ENCODE data around the gene KRTAP10-4. TPM values are rescaled to one million over a fixed set of nuclear protein-coding genes. Genes with fewer than 3 reads are reported as not detected.

The KRTAP10-4 gene
- total and polyA plus RNA-seq, 2 donors (not counting 1 experiment from before 2014, with no cell fraction given), result not detected

DNA sequence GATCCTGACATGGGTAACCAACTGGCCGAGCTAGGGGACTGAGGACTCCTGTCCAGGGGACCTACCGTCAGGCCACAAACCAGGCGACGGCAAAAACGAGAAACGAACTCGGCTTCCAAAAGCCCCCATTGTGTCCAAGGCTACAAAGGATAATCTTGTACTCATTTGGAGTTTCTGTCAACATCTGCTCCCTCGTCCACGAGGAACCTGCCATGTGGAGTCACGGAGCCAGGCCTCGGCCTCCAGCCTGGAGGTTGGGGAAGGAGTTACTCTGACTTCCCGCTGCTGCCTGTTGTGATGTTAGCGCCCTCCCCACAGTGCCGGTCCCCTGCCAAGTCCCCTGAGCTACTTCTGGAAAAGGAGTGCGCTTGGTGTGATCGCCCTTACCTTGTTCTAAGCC, 40.8 kb upstream of the KRTAP10-4 start:
- Histone ChIP-seq H3K4me2 (ENCODE audit: extremely low read depth, insufficient read depth, low read length) (no peak overlapping the region), H2AFZ (ENCODE audit: low read length) (no peak overlapping the region), H3K27me3 (ENCODE audit: control insufficient read depth, insufficient read depth, low read length) (no peaks in the 10 kb centered on the region), H3K27ac (ENCODE audit: insufficient read depth, low read length) (no peak overlapping the region), H3K36me3 (ENCODE audit: control insufficient read depth, insufficient read depth, low read length) (no peaks in the 10 kb centered on the region), H3K9me3 (ENCODE audit: control insufficient read depth, insufficient read depth, low read depth, low read length) (no peaks in the 10 kb centered on the region), H3K9ac (ENCODE audit: insufficient read depth, low read length) (no peak overlapping the region), H3K79me2 (ENCODE audit: control insufficient read depth, insufficient read depth, low read length) (no peaks in the 10 kb centered on the region), H3K4me1 (ENCODE audit: control insufficient read depth, extremely low read depth, insufficient read depth, low read length) (no peaks in the 10 kb centered on the region), H3K4me3 (replicated peaks in 1 of 4; ENCODE audit: control extremely low read depth in 1 of 4, insufficient read depth in 1 of 4, low read depth in 3 of 4, low read length in 4 of 4) (no peak overlapping the region), H4K20me1 (ENCODE audit: control insufficient read depth, extremely low read depth, insufficient read depth, low read length) (no peaks in the 10 kb centered on the region)
- no peak for TF ChIP-seq EZH2 (IDR thresholded peaks at IDR 0.05; ENCODE audit: low read length, missing control alignments)
- TF ChIP-seq, protein P1, sequence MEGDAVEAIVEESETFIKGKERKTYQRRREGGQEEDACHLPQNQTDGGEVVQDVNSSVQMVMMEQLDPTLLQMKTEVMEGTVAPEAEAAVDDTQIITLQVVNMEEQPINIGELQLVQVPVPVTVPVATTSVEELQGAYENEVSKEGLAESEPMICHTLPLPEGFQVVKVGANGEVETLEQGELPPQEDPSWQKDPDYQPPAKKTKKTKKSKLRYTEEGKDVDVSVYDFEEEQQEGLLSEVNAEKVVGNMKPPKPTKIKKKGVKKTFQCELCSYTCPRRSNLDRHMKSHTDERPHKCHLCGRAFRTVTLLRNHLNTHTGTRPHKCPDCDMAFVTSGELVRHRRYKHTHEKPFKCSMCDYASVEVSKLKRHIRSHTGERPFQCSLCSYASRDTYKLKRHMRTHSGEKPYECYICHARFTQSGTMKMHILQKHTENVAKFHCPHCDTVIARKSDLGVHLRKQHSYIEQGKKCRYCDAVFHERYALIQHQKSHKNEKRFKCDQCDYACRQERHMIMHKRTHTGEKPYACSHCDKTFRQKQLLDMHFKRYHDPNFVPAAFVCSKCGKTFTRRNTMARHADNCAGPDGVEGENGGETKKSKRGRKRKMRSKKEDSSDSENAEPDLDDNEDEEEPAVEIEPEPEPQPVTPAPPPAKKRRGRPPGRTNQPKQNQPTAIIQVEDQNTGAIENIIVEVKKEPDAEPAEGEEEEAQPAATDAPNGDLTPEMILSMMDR (conservative IDR thresholded peaks at IDR 0.05 in 1 of 2, IDR thresholded peaks at IDR 0.05 in 1 of 2; ENCODE audit: low read depth in 1 of 2, low read length in 2 of 2), result no peak
- no peak for DNase-seq (ENCODE audit: low read depth in 2 of 2)

DNA sequence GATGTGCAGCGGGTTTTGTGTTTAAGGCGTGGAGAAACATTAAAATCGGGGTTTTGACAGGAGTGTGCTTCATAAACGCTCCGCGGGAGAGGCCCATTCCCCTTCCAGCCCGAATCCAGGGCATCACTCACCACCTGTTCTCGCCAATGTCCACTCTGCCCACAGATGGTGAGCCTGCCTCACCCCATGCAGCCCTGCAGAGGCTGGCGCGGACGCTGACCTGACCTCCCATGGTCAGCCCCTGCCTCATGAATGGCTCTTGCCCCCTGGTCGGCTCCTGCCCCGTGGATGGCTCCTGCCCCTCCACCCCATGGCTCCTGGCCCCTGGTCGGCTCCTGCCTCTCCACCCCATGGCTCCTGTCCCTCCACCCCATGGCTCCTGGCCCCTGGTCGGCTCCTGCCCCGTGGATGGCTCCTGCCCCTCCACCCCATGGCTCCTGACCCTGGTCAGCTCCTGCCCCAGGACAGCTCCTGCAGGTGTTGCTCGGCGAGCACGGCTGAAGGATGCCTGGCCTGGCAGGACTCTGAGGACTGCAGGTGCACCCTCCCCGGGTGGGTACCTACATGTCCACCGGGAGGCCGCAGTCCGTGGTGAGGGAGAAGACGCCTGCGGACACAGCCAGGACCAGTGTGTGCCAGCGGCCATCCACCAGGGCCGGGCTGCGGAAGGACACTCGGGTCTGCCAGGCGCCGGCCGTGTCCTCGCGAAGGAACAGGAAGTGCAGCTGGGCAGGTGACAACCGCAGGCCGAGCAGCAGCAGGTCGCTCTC, 40.2 kb upstream of the KRTAP10-4 start:
- Histone ChIP-seq H3K4me1 (ENCODE audit: control insufficient read depth, extremely low read depth, insufficient read depth, low read length) (no peaks in the 10 kb centered on the region), H3K27me3 (ENCODE audit: control insufficient read depth, insufficient read depth, low read length) (no peaks in the 10 kb centered on the region), H3K9ac (ENCODE audit: insufficient read depth, low read length) (no peak overlapping the region), H2AFZ (ENCODE audit: low read length) (no peak overlapping the region), H3K9me3 (ENCODE audit: control insufficient read depth, insufficient read depth, low read depth, low read length) (no peaks in the 10 kb centered on the region), H4K20me1 (ENCODE audit: control insufficient read depth, extremely low read depth, insufficient read depth, low read length) (no peaks in the 10 kb centered on the region), H3K27ac (ENCODE audit: insufficient read depth, low read length) (no peak overlapping the region), H3K4me2 (ENCODE audit: extremely low read depth, insufficient read depth, low read length) (no peak overlapping the region), H3K4me3 (replicated peaks in 1 of 4; ENCODE audit: control extremely low read depth in 1 of 4, insufficient read depth in 1 of 4, low read depth in 3 of 4, low read length in 4 of 4) (no peak overlapping the region), H3K36me3 (ENCODE audit: control insufficient read depth, insufficient read depth, low read length) (no peaks in the 10 kb centered on the region), H3K79me2 (ENCODE audit: control insufficient read depth, insufficient read depth, low read length) (no peaks in the 10 kb centered on the region)
- TF ChIP-seq, protein P1 (conservative IDR thresholded peaks at IDR 0.05 in 1 of 2, IDR thresholded peaks at IDR 0.05 in 1 of 2; ENCODE audit: low read depth in 1 of 2, low read length in 2 of 2), result no peak
- TF ChIP-seq EZH2 (IDR thresholded peaks at IDR 0.05; ENCODE audit: low read length, missing control alignments), result no peak
- DNase-seq (ENCODE audit: low read depth in 2 of 2), result no peak

DNA sequence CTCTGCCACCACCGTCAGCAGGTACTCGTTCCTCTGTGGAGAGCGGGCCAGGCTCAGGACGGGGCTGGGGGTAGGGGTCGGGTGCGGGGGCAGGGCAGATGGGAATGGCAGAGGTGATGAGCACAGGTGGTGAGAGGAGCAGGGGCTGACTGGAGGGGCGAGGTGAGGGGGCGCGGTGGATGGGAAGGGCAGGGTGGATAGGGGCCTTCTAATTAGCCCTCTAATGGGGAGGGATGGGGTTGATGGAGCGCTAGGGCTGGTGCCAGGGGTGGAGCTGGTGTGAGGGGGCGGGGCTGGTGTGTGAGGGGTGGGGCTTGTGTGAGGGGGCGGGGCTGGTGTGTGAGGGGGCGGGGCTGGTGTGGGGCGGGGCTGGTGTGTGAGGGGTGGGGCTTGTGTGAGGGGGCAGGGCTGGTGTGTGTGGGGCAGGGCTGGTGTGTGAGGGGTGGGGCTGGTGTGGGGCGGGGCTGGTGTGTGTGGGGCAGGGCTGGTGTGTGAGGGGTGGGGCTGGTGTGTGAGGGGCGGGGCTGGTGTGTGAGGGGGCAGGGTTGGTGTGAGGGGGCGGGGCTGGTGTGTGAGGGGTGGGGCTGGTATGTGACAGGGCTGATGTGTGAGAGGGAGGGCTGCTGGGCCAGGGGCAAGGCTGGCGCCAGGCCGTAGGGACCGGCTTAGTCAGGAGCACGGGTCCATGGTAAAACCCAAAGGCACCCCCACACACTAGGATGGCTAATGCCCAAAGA, 39.5 kb upstream of the KRTAP10-4 start:
- H2AFZ ChIP-seq (ENCODE audit: low read length), result no peak overlapping the region
- H3K4me2 ChIP-seq (ENCODE audit: extremely low read depth, insufficient read depth, low read length), result no peak overlapping the region
- TF ChIP-seq, protein P1 (conservative IDR thresholded peaks at IDR 0.05 in 1 of 2, IDR thresholded peaks at IDR 0.05 in 1 of 2; ENCODE audit: low read depth in 1 of 2, low read length in 2 of 2), result no peak
- no peak for TF ChIP-seq EZH2 (IDR thresholded peaks at IDR 0.05; ENCODE audit: low read length, missing control alignments)
- no peak overlapping the region for H3K9ac ChIP-seq (ENCODE audit: insufficient read depth, low read length)
- no peaks in the 10 kb centered on the region for H3K9me3 ChIP-seq (ENCODE audit: control insufficient read depth, insufficient read depth, low read depth, low read length)
- no peaks in the 10 kb centered on the region for H4K20me1 ChIP-seq (ENCODE audit: control insufficient read depth, extremely low read depth, insufficient read depth, low read length)
- no peak overlapping the region for H3K27ac ChIP-seq (ENCODE audit: insufficient read depth, low read length)
- H3K79me2 ChIP-seq (ENCODE audit: control insufficient read depth, insufficient read depth, low read length), result no peaks in the 10 kb centered on the region
- no peak for DNase-seq (ENCODE audit: low read depth in 2 of 2)
- no peaks in the 10 kb centered on the region for H3K4me1 ChIP-seq (ENCODE audit: control insufficient read depth, extremely low read depth, insufficient read depth, low read length)
- H3K4me3 ChIP-seq (replicated peaks in 1 of 4; ENCODE audit: control extremely low read depth in 1 of 4, insufficient read depth in 1 of 4, low read depth in 3 of 4, low read length in 4 of 4), result no peak overlapping the region
- no peaks in the 10 kb centered on the region for H3K36me3 ChIP-seq (ENCODE audit: control insufficient read depth, insufficient read depth, low read length)
- H3K27me3 ChIP-seq (ENCODE audit: control insufficient read depth, insufficient read depth, low read length), result no peaks in the 10 kb centered on the region
